Sigmoid colon (tissue), 7 donors: Measurements from ENCODE around the gene ZRANB3. TPM values are rescaled to one million over a fixed set of nuclear protein-coding genes. Genes with fewer than 3 reads are reported as not detected.

Experiments
- DNase-seq: peaks from one replicate; pipeline ENCODE4 v3.0.0-alpha.2; 2019
- H3K27ac ChIP-seq, 4 donors: fragments of 200-600 bp; sonication (generic); one replicate each; pipeline ENCODE4 v1.5.1; 2016 to 2019; ENCODE audit warnings: mild to moderate bottlenecking in 1 of 4
- H3K27me3 ChIP-seq, 3 donors: fragments of 200-600 bp; sonication (generic); one replicate each; pipeline ENCODE4 v1.5.1; 2019; ENCODE audit warnings: mild to moderate bottlenecking in 1 of 3
- H3K36me3 ChIP-seq, 4 donors: fragments of 200-600 bp; sonication (generic); one replicate each; pipeline ENCODE4 v1.5.1; 2016 to 2019
- H3K4me1 ChIP-seq, 4 donors: fragments of 200-600 bp; sonication (generic); one replicate each; pipeline ENCODE4 v1.5.1; 2017 to 2019
- H3K4me3 ChIP-seq, 4 donors: fragments of 200-600 bp; sonication (generic); one replicate each; pipeline ENCODE4 v1.5.1; 2017 to 2019; ENCODE audit warnings: mild to moderate bottlenecking in 2 of 4, moderate library complexity in 1 of 4
- H3K9me3 ChIP-seq, 4 donors: fragments of 200-600 bp in 3 of 4; sonication (generic) in 3 of 4; one replicate each; pipeline versions ENCODE4 v1.5.1 to v1.6.1; 2013 to 2019
- CTCF ChIP-seq, 4 experiments: fragments of 450-650 bp in 3 of 4; fragments of 200-600 bp in 1 of 4; IDR thresholded peaks; one replicate each; pipeline ENCODE4 v1.5.1; 2016 to 2019; ENCODE audit warnings: antibody characterized with exemption in 4 of 4, mild to moderate bottlenecking in 3 of 4, moderate library complexity in 2 of 4
- EP300 ChIP-seq, 4 donors: sonication (generic); formaldehyde crosslinking; IDR thresholded peaks; one replicate each; pipeline ENCODE4 v1.6.1; 2017; ENCODE audit warnings: antibody characterized with exemption in 4 of 4
- POLR2A ChIP-seq, 2 donors: fragments of 450-650 bp; IDR thresholded peaks; one replicate each; pipeline ENCODE4 v1.6.1; 2016; ENCODE audit warnings: antibody characterized with exemption in 2 of 2, mild to moderate bottlenecking in 2 of 2, moderate library complexity in 2 of 2
- POLR2AphosphoS5 ChIP-seq, 4 donors: sonication (generic); formaldehyde crosslinking; IDR thresholded peaks; one replicate each; pipeline ENCODE4 v1.6.1; 2017; ENCODE audit warnings: antibody characterized with exemption in 4 of 4
- WGBS, 2 donors: extraction: QIAGEN DNeasy Blood & Tissue Kit; methylation state at CpG; one replicate each; pipeline ENCODE4 v1.1.7; 2013; 5-methylcytosine and 5-hydroxymethylcytosine counted together
- intact Hi-C: fragments of 100-400 bp; cut with DNase I; formaldehyde crosslinking; loops from one replicate; pipeline ENCODE4 v1.15.1; 2023
- polyA plus RNA-seq, 3 donors: library from polyadenylated mRNA; stranded (reverse); fragments of 200-250 nt; gene quantifications; one replicate each; pipeline ENCODE4 v1.2.3, GENCODE V29; 2013
- total RNA-seq, 4 donors: library from RNA; depleted of rRNA; stranded (reverse); fragments of >200 nt; gene quantifications; one replicate each; pipeline ENCODE4 v1.1.0, GENCODE V29; 2016
- donor health status: healthy with polysubstance abuse.
- donor health status: Bipolar disorder and iron deficiency.
- donor health status: healthy.

Gene ZRANB3
- total and polyA plus RNA-seq, 7 donors: 1.2 to 7.2 (median 3.1) TPM

DNA sequence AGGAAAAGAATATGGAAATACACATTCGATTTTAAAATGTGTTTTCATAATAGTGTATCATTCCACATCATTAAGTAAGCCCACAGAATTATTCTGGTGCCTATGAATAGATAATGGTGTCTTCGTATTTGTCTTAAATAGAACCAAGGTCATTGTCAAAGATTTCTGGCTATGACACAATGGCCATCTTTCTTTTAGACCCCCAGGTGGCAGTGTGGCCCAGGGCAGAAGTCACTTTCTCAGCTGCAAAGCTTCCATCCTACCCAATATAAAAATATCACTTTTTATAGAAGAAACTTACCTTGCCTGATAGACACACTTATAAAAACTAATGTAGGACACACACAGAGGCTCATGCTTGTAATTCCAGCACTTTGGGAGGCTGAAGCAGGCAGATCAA is 57.5 kb downstream of the ZRANB3 start:
- 71 to 86% methylated on average over 2 of the region's 2 CpGs for WGBS, 2 donors
- no peak overlapping the region for H3K4me3 ChIP-seq
- no peak for DNase-seq
- no peaks in the 10 kb centered on the region for H3K36me3 ChIP-seq
- H3K4me1 ChIP-seq: no peaks in the 10 kb centered on the region
- no peak overlapping the region for H3K27ac ChIP-seq
- TF ChIP-seq POLR2AphosphoS5 (IDR thresholded peaks at IDR 0.05) (no peak), CTCF (IDR thresholded peaks at IDR 0.05) (no peak)
- H3K27me3 ChIP-seq: no peaks in the 10 kb centered on the region
- intact Hi-C loops: no loop called here
- no peaks in the 10 kb centered on the region for H3K9me3 ChIP-seq

DNA sequence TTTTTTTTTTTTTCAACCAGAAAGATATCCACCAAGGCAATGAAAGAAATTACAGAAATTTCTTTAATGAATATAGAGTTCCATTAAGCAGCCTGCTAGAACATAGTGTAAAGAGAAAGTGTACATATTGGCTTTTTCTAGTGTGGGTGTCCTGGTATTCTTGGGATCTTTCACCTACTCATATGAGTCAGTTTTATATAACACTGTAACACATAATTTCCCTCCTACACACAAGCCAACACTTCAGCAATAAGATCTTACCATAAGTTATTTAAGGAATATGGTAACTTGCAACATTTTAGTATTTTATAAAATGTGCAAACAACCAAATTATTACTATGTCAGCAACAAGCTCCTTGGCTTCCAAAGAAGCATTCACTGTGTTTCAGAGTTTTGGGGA is 59.9 kb downstream of the ZRANB3 start:
- Histone ChIP-seq H3K4me1 (no peaks in the 10 kb centered on the region), H3K27me3 (no peaks in the 10 kb centered on the region), H3K36me3 (no peaks in the 10 kb centered on the region), H3K4me3 (no peak overlapping the region), H3K9me3 (no peaks in the 10 kb centered on the region), H3K27ac (no peak overlapping the region)
- TF ChIP-seq POLR2A (IDR thresholded peaks at IDR 0.05): no peak
- TF ChIP-seq EP300 (IDR thresholded peaks at IDR 0.05): no peak
- no peak for TF ChIP-seq CTCF (IDR thresholded peaks at IDR 0.05)
- no peak for TF ChIP-seq POLR2AphosphoS5 (IDR thresholded peaks at IDR 0.05)
- no peak for DNase-seq
- intact Hi-C loops: no loop called here

- DNase-seq: no peak
- no peaks in the 10 kb centered on the region for H3K36me3 ChIP-seq
- H3K4me1 ChIP-seq: no peaks in the 10 kb centered on the region
- no peak overlapping the region for H3K27ac ChIP-seq
- TF ChIP-seq EP300 (IDR thresholded peaks at IDR 0.05): no peak
- no peak for TF ChIP-seq POLR2AphosphoS5 (IDR thresholded peaks at IDR 0.05)
- TF ChIP-seq POLR2A (IDR thresholded peaks at IDR 0.05): no peak
- no peaks in the 10 kb centered on the region for H3K27me3 ChIP-seq
- no peak overlapping the region for H3K4me3 ChIP-seq
- H3K9me3 ChIP-seq: peaks cover 0 to 10% (median 2%) of the 10 kb centered on the region in 4 donors
- intact Hi-C loops: no loop called here
These were observed 73.7 kb downstream of the ZRANB3 start for GRCh38 chr2:135457279-135457678.

- intact Hi-C loops: no loop called here
These were observed 74.2 kb downstream of the ZRANB3 start for GRCh38 chr2:135456835-135457234.

DNA sequence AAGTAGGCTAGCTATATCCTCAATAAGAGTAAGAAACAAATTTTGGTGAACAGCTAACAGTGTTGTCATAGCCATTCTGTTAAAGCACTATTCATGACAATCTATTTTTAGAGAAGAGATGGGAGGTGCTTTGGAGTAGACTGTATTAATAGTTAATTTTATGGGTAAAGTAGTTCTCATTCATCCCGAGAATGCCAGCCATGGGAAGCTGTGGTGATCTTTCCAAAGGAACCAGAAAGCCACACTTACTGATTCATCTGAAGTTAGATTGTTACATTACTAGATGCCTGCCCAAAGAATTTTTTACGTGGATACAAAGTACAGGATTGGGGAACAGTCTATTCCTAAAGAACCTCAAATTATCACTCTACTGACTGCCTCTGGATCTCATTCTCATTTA is 74.6 kb downstream of the ZRANB3 start:
- Histone ChIP-seq H3K27ac (no peak overlapping the region), H3K4me3 (no peak overlapping the region), H3K36me3 (no peaks in the 10 kb centered on the region), H3K9me3 (peaks cover 0 to 10% (median 2%) of the 10 kb centered on the region in 4 donors), H3K27me3 (no peaks in the 10 kb centered on the region), H3K4me1 (no peaks in the 10 kb centered on the region)
- no peak for DNase-seq
- TF ChIP-seq CTCF (IDR thresholded peaks at IDR 0.05) (no peak), POLR2AphosphoS5 (IDR thresholded peaks at IDR 0.05) (no peak), POLR2A (IDR thresholded peaks at IDR 0.05) (no peak), EP300 (IDR thresholded peaks at IDR 0.05) (no peak)
- WGBS, 2 donors: 93 to 94% methylated on average over 2 of the region's 2 CpGs
- intact Hi-C loops: no loop called here

More at GRCh38 chr2:135456835-135457234, 74.2 kb downstream of the ZRANB3 start:
- Histone ChIP-seq H3K9me3 (peaks cover 0 to 10% (median 2%) of the 10 kb centered on the region in 4 donors), H3K36me3 (no peaks in the 10 kb centered on the region), H3K27me3 (no peaks in the 10 kb centered on the region), H3K27ac (no peak overlapping the region), H3K4me1 (no peaks in the 10 kb centered on the region), H3K4me3 (no peak overlapping the region)
- 95 to 99% methylated on average over 1 of the region's 1 CpG for WGBS, 2 donors
- no peak for DNase-seq
- TF ChIP-seq POLR2AphosphoS5 (IDR thresholded peaks at IDR 0.05) (no peak), POLR2A (IDR thresholded peaks at IDR 0.05) (no peak), CTCF (IDR thresholded peaks at IDR 0.05) (no peak)
